Hepatocyte (in vitro differentiated cells): ENCODE data around the gene TLK2.
"Not testable (repeated sequence)": the region's sequence is repeated elsewhere in the genome, so short reads cannot be mapped to it uniquely, and the experiment has no call there.

Source experiments
- CTCF ChIP-seq: fragments of 200-600 bp; sonication (generic); IDR thresholded peaks from 2 replicates; pipeline ENCODE4 v1.5.1; 2016; ENCODE audit warnings: antibody characterized with exemption, mild to moderate bottlenecking; ENCODE audit not compliant: poor library complexity
- EZH2 ChIP-seq: fragments of 200-600 bp; sonication (generic); IDR thresholded peaks from 2 replicates; pipeline ENCODE4 v1.6.1; 2016; ENCODE audit warnings: antibody characterized with exemption, mild to moderate bottlenecking, borderline replicate concordance
- EZH2phosphoT487 ChIP-seq: fragments of 200-600 bp; sonication (generic); IDR thresholded peaks from one replicate; pipeline ENCODE4 v1.6.1; 2018; ENCODE audit warnings: antibody characterized with exemption, mild to moderate bottlenecking, low read depth, moderate library complexity; ENCODE audit not compliant: unreplicated experiment, severe bottlenecking

- not testable (repeated sequence) for TF ChIP-seq CTCF, EZH2, EZH2phosphoT487
These were observed 31.7 kb downstream of the TLK2 start for GRCh38 chr17:62510247-62510819.
